ENCODE measurements around the gene MATN3. TPM values are rescaled to one million over a fixed set of nuclear protein-coding genes. Genes with fewer than 3 reads are reported as not detected.
A peak's percentile ranks its signal among the peaks of the same experiment; 100 is the strongest.

Gene MATN3
- total and polyA plus RNA-seq, 4 donors, result 0.05 to 0.10 (median 0.08) TPM; not detected in 1

- Histone ChIP-seq H3K9ac (ENCODE audit: low read depth in 1 of 2, low read length in 2 of 2) (peak within 1 kb of the TSS in 1 of 2 donors; percentile 5), H3K27me3 (ENCODE audit: control insufficient read depth in 4 of 4, insufficient read depth in 4 of 4, low read length in 3 of 4) (peaks cover 0 to 4% (median 0%) of the 10 kb centered on the region in 4 donors), H3K36me3 (ENCODE audit: control insufficient read depth in 4 of 4, insufficient read depth in 3 of 4, low read depth in 1 of 4, low read length in 3 of 4) (no peaks in the 10 kb centered on the region), H3K27ac (ENCODE audit: low read depth in 1 of 2, low read length in 2 of 2) (peak within 1 kb of the TSS in 1 of 2 donors; percentile 32), H3K9me3 (ENCODE audit: control insufficient read depth in 4 of 4, low read length in 3 of 4) (no peaks in the 10 kb centered on the region), H3K4me3 (ENCODE audit: low read depth in 1 of 3, low read length in 3 of 3) (peak within 1 kb of the TSS; percentile 60 to 94 (median 94)), H3K4me1 (ENCODE audit: control insufficient read depth in 4 of 4, insufficient read depth in 4 of 4, low read length in 3 of 4) (peaks cover 4 to 16% (median 12%) of the 10 kb centered on the region in 4 donors)
- TF ChIP-seq, protein P1, sequence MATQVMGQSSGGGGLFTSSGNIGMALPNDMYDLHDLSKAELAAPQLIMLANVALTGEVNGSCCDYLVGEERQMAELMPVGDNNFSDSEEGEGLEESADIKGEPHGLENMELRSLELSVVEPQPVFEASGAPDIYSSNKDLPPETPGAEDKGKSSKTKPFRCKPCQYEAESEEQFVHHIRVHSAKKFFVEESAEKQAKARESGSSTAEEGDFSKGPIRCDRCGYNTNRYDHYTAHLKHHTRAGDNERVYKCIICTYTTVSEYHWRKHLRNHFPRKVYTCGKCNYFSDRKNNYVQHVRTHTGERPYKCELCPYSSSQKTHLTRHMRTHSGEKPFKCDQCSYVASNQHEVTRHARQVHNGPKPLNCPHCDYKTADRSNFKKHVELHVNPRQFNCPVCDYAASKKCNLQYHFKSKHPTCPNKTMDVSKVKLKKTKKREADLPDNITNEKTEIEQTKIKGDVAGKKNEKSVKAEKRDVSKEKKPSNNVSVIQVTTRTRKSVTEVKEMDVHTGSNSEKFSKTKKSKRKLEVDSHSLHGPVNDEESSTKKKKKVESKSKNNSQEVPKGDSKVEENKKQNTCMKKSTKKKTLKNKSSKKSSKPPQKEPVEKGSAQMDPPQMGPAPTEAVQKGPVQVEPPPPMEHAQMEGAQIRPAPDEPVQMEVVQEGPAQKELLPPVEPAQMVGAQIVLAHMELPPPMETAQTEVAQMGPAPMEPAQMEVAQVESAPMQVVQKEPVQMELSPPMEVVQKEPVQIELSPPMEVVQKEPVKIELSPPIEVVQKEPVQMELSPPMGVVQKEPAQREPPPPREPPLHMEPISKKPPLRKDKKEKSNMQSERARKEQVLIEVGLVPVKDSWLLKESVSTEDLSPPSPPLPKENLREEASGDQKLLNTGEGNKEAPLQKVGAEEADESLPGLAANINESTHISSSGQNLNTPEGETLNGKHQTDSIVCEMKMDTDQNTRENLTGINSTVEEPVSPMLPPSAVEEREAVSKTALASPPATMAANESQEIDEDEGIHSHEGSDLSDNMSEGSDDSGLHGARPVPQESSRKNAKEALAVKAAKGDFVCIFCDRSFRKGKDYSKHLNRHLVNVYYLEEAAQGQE (IDR thresholded peaks at IDR 0.05), result peak; percentile 95
- peak; percentile 46 for TF ChIP-seq YY1 (IDR thresholded peaks at IDR 0.05)
- TF ChIP-seq, protein P2, sequence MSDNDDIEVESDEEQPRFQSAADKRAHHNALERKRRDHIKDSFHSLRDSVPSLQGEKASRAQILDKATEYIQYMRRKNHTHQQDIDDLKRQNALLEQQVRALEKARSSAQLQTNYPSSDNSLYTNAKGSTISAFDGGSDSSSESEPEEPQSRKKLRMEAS (IDR thresholded peaks at IDR 0.05), result peak; percentile 79
- peak; percentile 71 to 93 for TF ChIP-seq GABPA (IDR thresholded peaks at IDR 0.05 in 1 of 2, conservative IDR thresholded peaks at IDR 0.05 in 1 of 2)
- no peak for TF ChIP-seq NR2F2 (IDR thresholded peaks at IDR 0.05)
- peak; percentile 91 for DNase-seq (ENCODE audit: low spot score)
- WGBS, result 1% methylated on average over 70 of the region's 70 CpGs
Measured at GRCh38 chr2:19989667-19990415, 22.6 kb downstream of the MATN3 start, which contains the start of gene WDR35. Gene WDR35 (minus strand): TSS chr2:19990105. CDS start chr2:19990015, 90 bp downstream.

DNA sequence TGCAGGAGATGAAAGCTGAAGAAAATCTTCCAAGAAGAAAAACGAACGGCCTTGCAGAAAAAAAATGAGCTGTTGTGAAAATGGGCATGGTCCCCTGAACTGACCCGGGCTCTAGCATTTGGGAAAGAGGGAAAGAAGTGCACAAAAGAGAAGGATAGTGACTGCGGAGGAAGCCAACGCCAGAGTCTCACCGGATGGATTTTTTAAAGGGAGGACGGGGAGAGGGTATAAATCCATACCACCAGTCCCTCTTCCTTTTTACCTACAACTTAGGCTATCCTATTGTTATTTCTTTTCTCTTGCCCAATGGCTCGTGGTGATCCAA lies 23.2 kb downstream of the MATN3 start:
- WGBS, result 13% methylated on average over 8 of the region's 8 CpGs
- Histone ChIP-seq H3K9ac (ENCODE audit: low read depth in 1 of 2, low read length in 2 of 2) (no peak overlapping the region), H3K4me3 (ENCODE audit: low read depth in 1 of 3, low read length in 3 of 3) (peak overlapping the region; percentile 60 to 94 (median 94)), H3K4me1 (ENCODE audit: control insufficient read depth in 4 of 4, insufficient read depth in 4 of 4, low read length in 3 of 4) (peaks cover 4 to 16% (median 12%) of the 10 kb centered on the region in 4 donors), H3K9me3 (ENCODE audit: control insufficient read depth in 4 of 4, low read length in 3 of 4) (no peaks in the 10 kb centered on the region), H3K36me3 (ENCODE audit: control insufficient read depth in 4 of 4, insufficient read depth in 3 of 4, low read depth in 1 of 4, low read length in 3 of 4) (no peaks in the 10 kb centered on the region), H3K27ac (ENCODE audit: low read depth in 1 of 2, low read length in 2 of 2) (no peak overlapping the region), H3K27me3 (ENCODE audit: control insufficient read depth in 4 of 4, insufficient read depth in 4 of 4, low read length in 3 of 4) (peaks cover 0 to 4% (median 0%) of the 10 kb centered on the region in 4 donors)
- TF ChIP-seq FOXA1 (IDR thresholded peaks at IDR 0.05) (no peak), JUND (IDR thresholded peaks at IDR 0.05) (no peak), RXRA (IDR thresholded peaks at IDR 0.05) (no peak)
- DNase-seq (ENCODE audit: low spot score), result no peak

DNA sequence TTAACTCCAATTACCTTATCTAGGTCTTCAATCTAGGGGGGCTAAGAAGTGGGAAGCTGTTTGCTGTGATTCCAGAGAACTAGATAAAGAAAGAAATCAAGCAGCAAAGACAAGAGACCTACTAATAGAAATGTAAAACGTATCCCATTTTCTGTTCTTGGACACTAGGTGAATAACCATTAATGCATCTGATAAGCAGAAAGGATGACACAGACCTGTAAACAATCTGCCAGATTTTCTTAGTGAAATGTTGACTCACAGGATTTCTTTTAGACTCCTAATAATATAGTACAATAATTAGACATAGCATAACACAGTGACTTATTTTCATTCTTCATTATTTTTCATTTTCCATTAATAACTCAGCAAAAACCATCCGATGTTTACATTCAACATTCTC lies 23.9 kb downstream of the MATN3 start:
- Histone ChIP-seq H3K4me3 (ENCODE audit: low read depth in 1 of 3, low read length in 3 of 3) (no peak overlapping the region), H3K9ac (ENCODE audit: low read depth in 1 of 2, low read length in 2 of 2) (no peak overlapping the region), H3K27me3 (ENCODE audit: control insufficient read depth in 4 of 4, insufficient read depth in 4 of 4, low read length in 3 of 4) (peaks cover 0 to 4% (median 0%) of the 10 kb centered on the region in 4 donors), H3K9me3 (ENCODE audit: control insufficient read depth in 4 of 4, low read length in 3 of 4) (no peaks in the 10 kb centered on the region), H3K27ac (ENCODE audit: low read depth in 1 of 2, low read length in 2 of 2) (no peak overlapping the region), H3K4me1 (ENCODE audit: control insufficient read depth in 4 of 4, insufficient read depth in 4 of 4, low read length in 3 of 4) (peaks cover 4 to 16% (median 12%) of the 10 kb centered on the region in 4 donors), H3K36me3 (ENCODE audit: control insufficient read depth in 4 of 4, insufficient read depth in 3 of 4, low read depth in 1 of 4, low read length in 3 of 4) (no peaks in the 10 kb centered on the region)
- 88% methylated on average over 2 of the region's 2 CpGs for WGBS
- no peak for DNase-seq (ENCODE audit: low spot score)
- TF ChIP-seq YY1 (IDR thresholded peaks at IDR 0.05) (no peak), SP1 (IDR thresholded peaks at IDR 0.05) (no peak), EGR1 (IDR thresholded peaks at IDR 0.05; ENCODE audit: low read depth in 2 of 2) (no peak), RAD21 (IDR thresholded peaks at IDR 0.05) (no peak), GABPA (IDR thresholded peaks at IDR 0.05 in 1 of 2, conservative IDR thresholded peaks at IDR 0.05 in 1 of 2) (no peak), HNF4A (conservative IDR thresholded peaks at IDR 0.05) (no peak), JUND (IDR thresholded peaks at IDR 0.05) (no peak), ZBTB33 (IDR thresholded peaks at IDR 0.05) (no peak)
- TF ChIP-seq, protein P2 (IDR thresholded peaks at IDR 0.05), result no peak
- TF ChIP-seq, protein P3, sequence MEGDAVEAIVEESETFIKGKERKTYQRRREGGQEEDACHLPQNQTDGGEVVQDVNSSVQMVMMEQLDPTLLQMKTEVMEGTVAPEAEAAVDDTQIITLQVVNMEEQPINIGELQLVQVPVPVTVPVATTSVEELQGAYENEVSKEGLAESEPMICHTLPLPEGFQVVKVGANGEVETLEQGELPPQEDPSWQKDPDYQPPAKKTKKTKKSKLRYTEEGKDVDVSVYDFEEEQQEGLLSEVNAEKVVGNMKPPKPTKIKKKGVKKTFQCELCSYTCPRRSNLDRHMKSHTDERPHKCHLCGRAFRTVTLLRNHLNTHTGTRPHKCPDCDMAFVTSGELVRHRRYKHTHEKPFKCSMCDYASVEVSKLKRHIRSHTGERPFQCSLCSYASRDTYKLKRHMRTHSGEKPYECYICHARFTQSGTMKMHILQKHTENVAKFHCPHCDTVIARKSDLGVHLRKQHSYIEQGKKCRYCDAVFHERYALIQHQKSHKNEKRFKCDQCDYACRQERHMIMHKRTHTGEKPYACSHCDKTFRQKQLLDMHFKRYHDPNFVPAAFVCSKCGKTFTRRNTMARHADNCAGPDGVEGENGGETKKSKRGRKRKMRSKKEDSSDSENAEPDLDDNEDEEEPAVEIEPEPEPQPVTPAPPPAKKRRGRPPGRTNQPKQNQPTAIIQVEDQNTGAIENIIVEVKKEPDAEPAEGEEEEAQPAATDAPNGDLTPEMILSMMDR (IDR thresholded peaks at IDR 0.05; ENCODE audit: low read depth, low read length, missing input control), result no peak
- TF ChIP-seq, protein P1 (IDR thresholded peaks at IDR 0.05), result no peak

Data from liver (tissue), 9 donors.